ENCODE results near the gene RHOBTB3.

DNA sequence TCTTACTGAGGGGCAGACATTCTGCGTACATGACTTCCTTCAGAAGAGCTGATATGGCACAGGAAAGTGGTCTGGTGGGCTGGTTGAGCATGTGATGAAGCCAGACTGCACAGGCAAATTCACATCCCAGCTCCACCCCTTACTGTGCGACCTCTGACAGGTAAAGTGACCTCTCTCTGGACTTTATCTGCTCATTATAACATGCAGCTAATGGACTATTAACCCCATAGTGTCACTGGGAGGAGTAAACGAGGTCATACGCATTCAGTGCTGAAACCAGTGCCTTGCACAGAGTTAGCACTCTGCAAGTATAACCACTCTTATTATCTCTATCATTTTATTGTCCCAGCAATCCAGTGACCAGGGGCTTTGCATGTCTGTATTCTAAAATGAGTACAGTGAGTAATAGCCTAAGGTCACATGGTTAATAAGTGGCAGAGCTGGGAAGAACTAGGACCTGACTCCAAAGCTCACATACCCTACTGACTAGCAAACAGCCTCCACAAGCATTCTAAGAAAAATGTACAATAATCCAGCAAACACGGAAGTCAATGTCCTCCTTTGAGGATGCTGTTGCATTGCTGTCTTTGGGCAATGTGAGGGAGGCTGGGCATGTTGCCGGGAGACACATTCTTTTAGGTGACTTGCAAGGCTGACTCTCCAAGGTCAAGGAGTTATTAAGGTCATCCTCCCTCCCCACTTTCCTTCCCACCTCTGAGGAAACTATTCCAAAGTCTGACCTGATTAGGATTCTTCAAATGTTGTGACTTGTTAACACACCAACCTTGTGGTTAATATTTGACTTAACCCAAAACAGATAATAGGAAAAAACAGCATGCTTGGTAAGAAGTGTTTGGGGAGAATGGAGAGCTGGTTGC is 72.4 kb downstream of the RHOBTB3 start:
- TF ChIP-seq CTCF (conservative IDR thresholded peaks at IDR 0.05; ENCODE audit: low read length) (no peak), EZH2phosphoT487 (IDR thresholded peaks at IDR 0.05; ENCODE audit: borderline replicate concordance) (no peak)
